SH-SY5Y (cell line): ENCODE data around the gene PTPRD.

ENCODE experiments used
- GATA2 ChIP-seq: IDR thresholded peaks from 2 replicates; pipeline ENCODE4 v1.6.1; 2011; ENCODE audit warnings: mild to moderate bottlenecking, low read depth, low read length
- GATA3 ChIP-seq: IDR thresholded peaks from 2 replicates; pipeline ENCODE4 v1.6.1; 2011; ENCODE audit warnings: low read depth, mild to moderate bottlenecking, low read length, moderate library complexity

- TF ChIP-seq GATA2 (no peak), GATA3 (no peak)
Observed at GRCh38 chr9:9399982-9400381, 1212.8 kb downstream of the PTPRD start.
